ENCODE measurements around the gene LHFPL6.
A peak's percentile ranks its signal among the peaks of the same experiment; 100 is the strongest.

LHFPL6 gene

GRCh38 chr13:39341251-39341650 is 261.7 kb downstream of the LHFPL6 start:
- FAIRE-seq = no peak

DNA sequence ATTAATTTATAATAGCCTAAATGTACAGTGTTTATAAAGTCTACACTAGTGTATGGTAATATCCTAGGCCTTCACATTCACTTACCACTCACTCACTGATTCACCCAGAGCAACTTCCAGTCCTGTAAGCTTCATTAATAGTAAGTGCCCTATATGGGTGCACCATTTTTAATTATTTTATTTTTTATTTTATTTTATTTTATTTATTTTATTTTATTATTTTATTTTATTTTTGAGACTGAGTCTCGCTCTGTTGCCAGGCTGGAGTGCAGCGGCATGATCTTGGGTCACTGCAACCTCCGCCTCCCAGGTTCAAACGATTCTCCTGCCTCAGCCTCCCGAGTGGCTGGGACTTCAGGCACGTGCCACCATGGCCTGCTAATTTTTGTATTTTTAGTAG is 264.9 kb downstream of the LHFPL6 start:
- peak; percentile 89 for FAIRE-seq

DNA sequence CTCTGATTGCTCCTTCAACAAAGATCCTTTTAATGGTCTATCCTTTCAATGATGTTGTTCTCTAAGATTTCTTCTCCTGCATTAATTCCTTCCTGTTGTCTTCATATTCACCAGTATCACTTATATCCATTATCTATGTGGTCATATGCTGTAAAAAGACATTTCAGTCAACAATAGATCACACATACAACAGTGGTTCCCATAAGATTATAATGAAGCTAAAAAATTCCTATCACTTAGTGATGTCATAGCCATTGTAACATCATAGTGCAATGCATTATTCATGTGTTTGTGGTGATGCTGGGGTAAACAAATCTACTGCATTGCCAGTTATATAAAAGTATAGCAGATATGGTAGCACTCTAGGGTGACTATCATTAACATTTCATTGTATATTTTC is 266.1 kb downstream of the LHFPL6 start:
- no peak for FAIRE-seq

GRCh38 chr13:39336207-39336606 is 266.8 kb downstream of the LHFPL6 start:
- FAIRE-seq = no peak

DNA sequence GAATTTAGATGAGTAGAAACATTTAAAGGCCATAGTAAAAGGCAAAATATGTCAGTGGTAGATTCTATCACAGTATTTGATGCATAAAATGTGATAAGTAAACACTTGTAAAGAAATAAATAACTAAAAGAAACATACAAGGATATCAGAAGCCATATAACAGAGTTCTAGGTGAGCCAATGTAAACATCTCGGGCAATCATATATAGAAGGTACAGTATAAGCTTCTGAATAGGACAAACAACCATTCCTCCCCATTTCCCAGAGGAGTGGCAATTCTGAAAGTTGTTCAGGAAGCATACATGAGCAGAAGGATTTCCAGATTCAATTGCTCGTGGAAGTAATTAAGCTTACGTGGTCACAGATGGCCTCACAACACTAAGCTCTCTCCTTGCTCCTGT is 267.3 kb downstream of the LHFPL6 start:
- no peak for FAIRE-seq

GRCh38 chr13:39330504-39330903 is 272.5 kb downstream of the LHFPL6 start:
- no peak for FAIRE-seq

GRCh38 chr13:39329182-39329639 is 273.8 kb downstream of the LHFPL6 start:
- FAIRE-seq = no peak

DNA sequence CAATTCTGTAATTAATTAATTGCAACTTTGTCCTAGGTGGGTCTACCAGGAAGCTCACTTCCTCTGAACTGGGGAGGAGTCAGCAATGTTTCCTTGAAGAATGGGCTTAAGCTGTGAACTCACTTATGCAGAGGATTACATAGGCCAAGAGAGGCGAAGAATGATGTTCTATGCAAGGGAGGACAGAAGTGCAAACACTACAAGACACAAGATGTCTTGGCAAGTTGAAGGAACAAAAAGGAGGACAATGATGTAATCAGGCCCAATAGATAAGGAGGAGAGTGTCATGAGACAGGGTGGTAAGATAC is 275.9 kb downstream of the LHFPL6 start:
- no peak for FAIRE-seq

GRCh38 chr13:39326469-39327171 is 276.4 kb downstream of the LHFPL6 start:
- no peak for FAIRE-seq

GRCh38 chr13:39324806-39325311 is 278.1 kb downstream of the LHFPL6 start:
- no peak for FAIRE-seq

- no peak for FAIRE-seq
Measured at GRCh38 chr13:39322836-39323585, 280.0 kb downstream of the LHFPL6 start.

DNA sequence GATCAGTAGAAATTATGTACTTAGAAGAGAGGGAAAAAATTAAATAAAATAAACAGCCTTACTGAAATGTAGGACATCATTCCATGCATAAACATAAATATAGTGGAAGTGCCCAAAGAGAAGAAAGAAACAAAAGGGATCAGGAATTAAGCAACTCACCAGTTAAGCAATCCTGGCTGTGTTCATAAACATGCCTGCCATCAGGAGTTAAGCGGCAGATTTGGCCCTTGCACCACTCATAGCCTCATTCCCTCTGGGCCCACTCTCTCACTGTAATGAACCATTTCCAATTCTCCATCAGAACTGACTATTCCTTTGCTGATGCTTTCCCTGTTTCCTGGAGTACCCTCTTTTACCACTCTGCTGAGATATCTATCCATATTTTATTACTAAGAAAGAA is 281.4 kb downstream of the LHFPL6 start:
- no peak for FAIRE-seq

- FAIRE-seq = no peak
Measured at GRCh38 chr13:39318161-39318560, 284.8 kb downstream of the LHFPL6 start.

- no peak for FAIRE-seq
Measured at GRCh38 chr13:39317291-39317690, 285.7 kb downstream of the LHFPL6 start.

- FAIRE-seq = no peak
Measured at GRCh38 chr13:39315796-39316195, 287.2 kb downstream of the LHFPL6 start.

DNA sequence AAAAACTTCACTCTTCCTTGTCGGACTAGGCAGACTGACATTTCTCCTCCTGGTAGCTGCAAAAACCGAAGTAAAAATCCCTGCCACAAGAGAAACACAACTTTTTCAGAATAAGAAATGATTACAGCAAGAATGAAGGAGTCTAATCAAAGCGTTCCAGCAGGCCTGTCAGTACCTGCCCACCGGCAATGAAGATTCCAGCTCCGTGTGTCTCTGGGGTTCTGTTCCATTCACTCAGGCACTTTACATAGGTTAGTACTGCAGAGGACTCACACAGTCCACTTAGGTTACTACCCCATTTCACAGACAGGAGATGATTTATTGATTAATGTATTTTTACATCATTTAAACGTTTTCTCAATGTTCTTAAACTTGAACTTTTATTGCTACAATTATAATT is 289.3 kb downstream of the LHFPL6 start:
- FAIRE-seq = no peak

GRCh38 chr13:39312596-39312995 is 290.4 kb downstream of the LHFPL6 start:
- no peak for FAIRE-seq

DNA sequence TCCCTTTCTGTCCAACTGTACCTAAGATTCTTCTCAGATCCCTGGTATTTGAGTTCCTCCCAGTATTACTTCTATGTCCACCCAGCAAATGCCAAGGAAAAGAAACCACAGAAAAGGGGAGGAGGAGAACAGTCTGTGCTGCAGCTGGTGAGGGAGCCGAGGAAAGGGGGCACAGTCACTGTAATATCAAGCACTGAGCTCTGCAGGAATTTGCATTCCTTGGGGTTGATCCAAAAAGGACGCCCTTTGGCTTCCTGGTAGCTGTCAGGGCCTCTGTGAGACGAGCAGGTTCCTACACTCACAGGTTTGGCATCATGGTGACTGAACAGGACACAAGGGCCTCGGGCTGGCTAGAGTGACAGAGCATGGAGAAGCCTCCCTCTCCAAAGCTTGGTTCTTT is 291.4 kb downstream of the LHFPL6 start:
- no peak for FAIRE-seq

DNA sequence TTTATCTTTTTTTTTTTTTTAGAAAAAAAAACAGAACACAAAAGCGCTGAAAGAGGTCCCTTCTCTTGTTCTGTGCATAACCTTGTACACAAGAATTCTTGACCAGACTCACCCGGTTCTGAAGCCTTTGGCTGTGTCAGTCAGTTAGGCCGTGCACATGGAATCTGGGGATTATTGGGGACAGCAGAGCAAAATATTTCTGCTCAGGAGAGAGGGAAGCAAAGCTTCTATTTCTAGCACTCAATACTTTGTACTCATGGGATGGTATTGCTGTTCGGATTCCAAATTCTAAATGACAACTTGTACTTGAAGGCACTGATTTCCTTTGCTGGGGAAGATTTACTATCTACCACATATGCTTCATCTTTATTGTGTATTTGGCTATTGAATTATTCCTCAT is 292.0 kb downstream of the LHFPL6 start:
- FAIRE-seq = no peak

DNA sequence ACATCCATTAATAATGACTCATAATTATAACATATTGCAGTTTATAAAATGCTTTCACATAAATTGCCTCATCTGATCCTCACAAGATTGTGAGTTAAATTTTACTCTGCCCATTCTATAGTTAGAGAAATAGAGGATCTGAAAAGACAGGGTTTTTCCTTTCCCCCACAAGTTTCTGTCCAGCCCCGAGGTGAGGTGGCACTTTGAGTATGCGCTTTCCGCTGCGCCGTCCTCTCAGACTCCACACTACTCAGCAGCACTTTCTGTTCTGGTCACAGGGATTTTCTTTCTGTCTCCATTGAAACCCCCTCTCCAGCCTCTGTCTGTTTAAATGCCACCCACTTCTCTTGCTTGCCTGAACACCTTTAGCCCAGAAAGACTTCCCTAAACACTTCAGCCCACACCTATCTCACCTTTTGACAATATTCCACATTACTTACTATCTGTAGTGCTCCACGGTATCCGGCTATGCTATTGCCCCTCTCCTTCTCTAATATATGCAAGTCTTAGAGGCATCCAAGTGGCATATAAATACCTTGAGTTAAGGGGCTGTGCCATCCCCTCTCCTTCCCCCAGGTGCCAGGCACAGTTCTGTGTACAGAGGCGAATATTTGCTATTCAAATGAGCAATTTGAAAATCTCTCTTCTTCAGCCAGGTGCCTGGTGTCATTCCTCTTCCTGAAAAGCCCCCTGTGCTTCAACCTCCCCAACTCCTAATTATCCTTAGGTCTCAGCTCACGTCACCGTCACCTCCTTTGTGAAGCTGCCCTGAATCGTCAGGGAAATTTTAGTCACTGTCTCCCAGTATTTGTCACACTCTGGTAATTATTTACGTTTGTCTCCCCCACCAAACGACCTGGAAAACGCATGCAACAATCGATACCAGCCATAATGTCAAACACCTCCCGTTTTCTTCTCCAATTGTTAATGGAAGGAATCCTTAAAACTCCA is 296.1 kb downstream of the LHFPL6 start:
- no peak for FAIRE-seq

DNA sequence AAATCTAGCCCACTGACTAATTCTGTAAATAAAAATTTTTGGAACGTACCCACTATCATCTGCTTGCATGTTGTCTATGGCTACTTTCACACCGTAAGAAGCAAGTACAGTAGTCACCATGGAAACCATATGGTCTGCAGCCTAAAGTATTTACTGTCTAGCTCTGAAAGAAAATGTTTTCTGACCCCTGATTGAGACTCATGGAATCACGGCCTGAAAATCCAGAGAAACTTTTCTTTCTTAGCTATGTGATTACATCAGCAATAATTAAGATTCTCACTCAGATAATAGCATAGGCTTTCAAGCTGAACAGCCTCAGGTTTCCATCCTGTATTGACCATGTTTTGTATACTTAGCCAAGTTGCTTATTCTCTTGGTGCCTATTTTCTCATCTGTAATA is 300.2 kb downstream of the LHFPL6 start:
- no peak for FAIRE-seq

GRCh38 chr13:39298951-39299350 is 304.0 kb downstream of the LHFPL6 start:
- no peak for FAIRE-seq

GRCh38 chr13:39297664-39298171 is 305.3 kb downstream of the LHFPL6 start:
- FAIRE-seq = no peak

All from endometrium (tissue), 2 donors.